Neural cell (in vitro differentiated cells): ENCODE data around the gene FOXJ1. TPM values are rescaled to one million over a fixed set of nuclear protein-coding genes. Genes with fewer than 3 reads are reported as not detected.

Experiments used
- H2AFZ ChIP-seq: fragments of 200-600, 300-800 bp; sonication (generic), shearing (Covaris generic); 2 replicates; pipeline ENCODE4 v1.6.0; 2014; ENCODE audit warnings: low read depth, mild to moderate bottlenecking, antibody characterized with exemption, low read length, moderate library complexity
- H3F3A ChIP-seq: fragments of 200-600 bp; shearing (Covaris generic); 2 replicates; pipeline ENCODE4 v1.6.1; 2016; ENCODE audit warnings: mild to moderate bottlenecking, moderate library complexity, mixed read lengths, antibody characterized with exemption, low read length; ENCODE audit not compliant: insufficient read depth, poor library complexity, severe bottlenecking
- H3K27ac ChIP-seq: fragments of 200-600, 300-800 bp; sonication (generic), shearing (Covaris generic); 2 replicates; pipeline ENCODE4 v1.5.1; 2014; ENCODE audit warnings: mild to moderate bottlenecking, low read length, moderate library complexity
- H3K27me3 ChIP-seq: fragments of 300-800, 200-600 bp; sonication (generic), shearing (Covaris generic); 2 replicates; pipeline ENCODE4 v1.6.0; 2014; ENCODE audit warnings: mild to moderate bottlenecking, low read depth, low read length, moderate library complexity; ENCODE audit not compliant: insufficient read depth
- H3K36me3 ChIP-seq: fragments of 300-800, 200-600 bp; sonication (generic), shearing (Covaris generic); 2 replicates; pipeline ENCODE4 v1.5.1; 2014; ENCODE audit warnings: mild to moderate bottlenecking, antibody characterized with exemption, low read length, moderate library complexity; ENCODE audit not compliant: insufficient read depth
- H3K4me2 ChIP-seq: fragments of 300-800, 200-600 bp; sonication (generic), shearing (Covaris generic); 2 replicates; pipeline ENCODE4 v1.6.0; 2014; ENCODE audit warnings: mild to moderate bottlenecking, low read length
- H3K4me3 ChIP-seq: fragments of 300-800, 200-600 bp; sonication (generic), shearing (Covaris generic); 2 replicates; pipeline ENCODE4 v1.5.1; 2014; ENCODE audit warnings: mild to moderate bottlenecking, low read length, moderate library complexity
- H3K79me2 ChIP-seq: fragments of 200-600 bp; shearing (Covaris generic); replicated peaks from 2 replicates; pipeline ENCODE4 v1.6.0; 2014; ENCODE audit warnings: mild to moderate bottlenecking, low read length, moderate library complexity; ENCODE audit not compliant: insufficient read depth
- H3K9ac ChIP-seq: fragments of 300-800, 200-600 bp; sonication (generic), shearing (Covaris generic); 2 replicates; pipeline ENCODE4 v1.6.1; 2016; ENCODE audit warnings: mild to moderate bottlenecking, low read length, mixed read lengths
- H3K9me2 ChIP-seq: fragments of 200-600 bp; shearing (Covaris generic); 2 replicates; pipeline ENCODE4 v1.6.1; 2016; ENCODE audit warnings: mild to moderate bottlenecking, low read length, mixed read lengths; ENCODE audit not compliant: insufficient read depth
- H3K9me3 ChIP-seq: fragments of 200-600, 300-800 bp; sonication (generic), shearing (Covaris generic); 2 replicates; pipeline ENCODE4 v1.6.1; 2016; ENCODE audit warnings: mild to moderate bottlenecking, mixed run types, low read length, moderate library complexity, mixed read lengths
- H4K20me1 ChIP-seq: fragments of 200-600 bp; shearing (Covaris generic); 2 replicates; pipeline ENCODE4 v1.6.1; 2016; ENCODE audit warnings: mild to moderate bottlenecking, mixed run types; ENCODE audit not compliant: insufficient read depth
- EZH2 ChIP-seq: fragments of 200-600, 300-800 bp; shearing (Covaris generic), sonication (generic); IDR thresholded peaks from 2 replicates; pipeline ENCODE4 v1.6.1; 2014; ENCODE audit warnings: antibody characterized with exemption, low read length, borderline replicate concordance, mild to moderate bottlenecking; ENCODE audit not compliant: insufficient read depth, poor library complexity, severe bottlenecking
- MXI1 ChIP-seq: fragments of 450-650 bp; conservative IDR thresholded peaks from 2 replicates; pipeline ENCODE4 v1.6.1; 2014; ENCODE audit warnings: antibody characterized with exemption, mild to moderate bottlenecking; ENCODE audit not compliant: poor library complexity, severe bottlenecking
- POLR2AphosphoS5 ChIP-seq: IDR thresholded peaks from 2 replicates; pipeline ENCODE4 v1.6.1; 2012
- SMC3 ChIP-seq: fragments of 450-650 bp; conservative IDR thresholded peaks from 2 replicates; pipeline ENCODE4 v1.6.1; 2014; ENCODE audit warnings: antibody characterized with exemption, mild to moderate bottlenecking, moderate library complexity; ENCODE audit not compliant: poor library complexity
- TAF1 ChIP-seq: IDR thresholded peaks from 2 replicates; pipeline ENCODE4 v1.6.1; 2012; ENCODE audit warnings: low read depth
- polyA plus RNA-seq: library from polyadenylated mRNA; depleted of rRNA; stranded (reverse); fragments of >200 nt; gene quantifications from 2 replicates; pipeline ENCODE4 v1.2.3, GENCODE V29; 2014
- TF ChIP-seq, protein P1 (sequence below): IDR thresholded peaks from 2 replicates; pipeline ENCODE4 v1.6.1; 2012; ENCODE audit warnings: borderline replicate concordance
- TF ChIP-seq, protein P2 (sequence below): fragments of 450-650 bp; IDR thresholded peaks from 2 replicates; pipeline ENCODE4 v1.5.1; 2014; ENCODE audit warnings: antibody characterized with exemption, mild to moderate bottlenecking, moderate library complexity; ENCODE audit not compliant: poor library complexity, severe bottlenecking

The FOXJ1 gene
- polyA plus RNA-seq, 1 donor from 2014 or later: 0.56 TPM

DNA sequence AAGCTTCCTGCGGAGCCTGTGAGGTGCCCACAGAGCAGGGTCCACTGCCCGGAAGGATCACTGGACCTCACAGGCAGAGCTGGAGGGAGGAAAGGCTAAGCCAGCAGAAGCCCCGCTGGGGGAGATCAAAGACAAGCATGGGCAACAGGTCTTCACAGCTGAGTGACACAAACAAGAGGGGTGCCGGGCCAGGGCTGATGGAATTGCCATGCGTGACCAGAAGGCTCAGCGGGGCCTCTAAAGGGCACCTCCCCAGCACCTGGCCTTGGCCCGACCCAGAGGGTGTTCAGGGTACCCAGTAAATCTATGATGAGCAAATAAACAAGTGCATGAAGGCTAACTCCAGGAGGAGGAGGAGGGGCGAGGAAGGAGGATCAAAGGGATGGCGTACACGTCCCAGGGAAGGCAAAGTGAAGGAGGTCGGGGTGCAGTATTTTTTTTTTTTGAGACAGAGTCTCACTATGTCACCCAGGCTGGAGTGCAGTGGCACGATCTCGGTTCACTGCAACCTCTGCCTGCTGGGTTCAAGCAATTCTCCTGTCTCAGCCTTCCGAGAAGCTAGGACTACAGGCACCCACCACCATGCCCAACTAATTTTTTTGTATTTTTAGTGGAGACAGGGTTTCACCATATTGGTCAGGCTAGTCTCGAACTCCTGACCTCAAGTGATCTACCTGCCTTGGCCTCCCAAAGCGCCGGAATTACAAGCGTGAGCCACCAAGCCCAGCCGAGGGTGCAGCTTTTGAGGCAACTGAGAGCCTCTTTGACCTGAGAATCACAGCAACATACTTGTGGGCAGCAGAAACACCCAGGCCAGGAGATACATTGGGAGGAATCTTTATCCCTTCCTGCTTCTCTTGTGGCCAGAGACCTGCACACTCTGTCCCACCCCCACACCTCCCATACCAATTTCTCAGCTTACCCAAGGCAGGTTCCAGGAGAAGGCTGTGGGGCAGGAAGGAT is 21.4 kb downstream of the FOXJ1 start:
- Histone ChIP-seq H3K27me3 (no peaks in the 10 kb centered on the region), H3K36me3 (no peaks in the 10 kb centered on the region), H3K4me2 (no peak overlapping the region), H3K9ac (no peak overlapping the region), H3K4me3 (no peak overlapping the region), H3K79me2 (no peaks in the 10 kb centered on the region), H2AFZ (no peak overlapping the region), H3F3A (no peaks in the 10 kb centered on the region), H3K9me3 (no peaks in the 10 kb centered on the region), H3K27ac (no peak overlapping the region), H4K20me1 (no peaks in the 10 kb centered on the region), H3K9me2 (no peaks in the 10 kb centered on the region)
- TF ChIP-seq TAF1 (no peak), EZH2 (no peak), MXI1 (no peak)
- TF ChIP-seq, protein P1, sequence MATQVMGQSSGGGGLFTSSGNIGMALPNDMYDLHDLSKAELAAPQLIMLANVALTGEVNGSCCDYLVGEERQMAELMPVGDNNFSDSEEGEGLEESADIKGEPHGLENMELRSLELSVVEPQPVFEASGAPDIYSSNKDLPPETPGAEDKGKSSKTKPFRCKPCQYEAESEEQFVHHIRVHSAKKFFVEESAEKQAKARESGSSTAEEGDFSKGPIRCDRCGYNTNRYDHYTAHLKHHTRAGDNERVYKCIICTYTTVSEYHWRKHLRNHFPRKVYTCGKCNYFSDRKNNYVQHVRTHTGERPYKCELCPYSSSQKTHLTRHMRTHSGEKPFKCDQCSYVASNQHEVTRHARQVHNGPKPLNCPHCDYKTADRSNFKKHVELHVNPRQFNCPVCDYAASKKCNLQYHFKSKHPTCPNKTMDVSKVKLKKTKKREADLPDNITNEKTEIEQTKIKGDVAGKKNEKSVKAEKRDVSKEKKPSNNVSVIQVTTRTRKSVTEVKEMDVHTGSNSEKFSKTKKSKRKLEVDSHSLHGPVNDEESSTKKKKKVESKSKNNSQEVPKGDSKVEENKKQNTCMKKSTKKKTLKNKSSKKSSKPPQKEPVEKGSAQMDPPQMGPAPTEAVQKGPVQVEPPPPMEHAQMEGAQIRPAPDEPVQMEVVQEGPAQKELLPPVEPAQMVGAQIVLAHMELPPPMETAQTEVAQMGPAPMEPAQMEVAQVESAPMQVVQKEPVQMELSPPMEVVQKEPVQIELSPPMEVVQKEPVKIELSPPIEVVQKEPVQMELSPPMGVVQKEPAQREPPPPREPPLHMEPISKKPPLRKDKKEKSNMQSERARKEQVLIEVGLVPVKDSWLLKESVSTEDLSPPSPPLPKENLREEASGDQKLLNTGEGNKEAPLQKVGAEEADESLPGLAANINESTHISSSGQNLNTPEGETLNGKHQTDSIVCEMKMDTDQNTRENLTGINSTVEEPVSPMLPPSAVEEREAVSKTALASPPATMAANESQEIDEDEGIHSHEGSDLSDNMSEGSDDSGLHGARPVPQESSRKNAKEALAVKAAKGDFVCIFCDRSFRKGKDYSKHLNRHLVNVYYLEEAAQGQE: no peak
- TF ChIP-seq, protein P2, sequence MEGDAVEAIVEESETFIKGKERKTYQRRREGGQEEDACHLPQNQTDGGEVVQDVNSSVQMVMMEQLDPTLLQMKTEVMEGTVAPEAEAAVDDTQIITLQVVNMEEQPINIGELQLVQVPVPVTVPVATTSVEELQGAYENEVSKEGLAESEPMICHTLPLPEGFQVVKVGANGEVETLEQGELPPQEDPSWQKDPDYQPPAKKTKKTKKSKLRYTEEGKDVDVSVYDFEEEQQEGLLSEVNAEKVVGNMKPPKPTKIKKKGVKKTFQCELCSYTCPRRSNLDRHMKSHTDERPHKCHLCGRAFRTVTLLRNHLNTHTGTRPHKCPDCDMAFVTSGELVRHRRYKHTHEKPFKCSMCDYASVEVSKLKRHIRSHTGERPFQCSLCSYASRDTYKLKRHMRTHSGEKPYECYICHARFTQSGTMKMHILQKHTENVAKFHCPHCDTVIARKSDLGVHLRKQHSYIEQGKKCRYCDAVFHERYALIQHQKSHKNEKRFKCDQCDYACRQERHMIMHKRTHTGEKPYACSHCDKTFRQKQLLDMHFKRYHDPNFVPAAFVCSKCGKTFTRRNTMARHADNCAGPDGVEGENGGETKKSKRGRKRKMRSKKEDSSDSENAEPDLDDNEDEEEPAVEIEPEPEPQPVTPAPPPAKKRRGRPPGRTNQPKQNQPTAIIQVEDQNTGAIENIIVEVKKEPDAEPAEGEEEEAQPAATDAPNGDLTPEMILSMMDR: no peak

- Histone ChIP-seq H3K4me2 (no peak overlapping the region), H3K9ac (no peak overlapping the region), H3K36me3 (no peaks in the 10 kb centered on the region), H3K79me2 (no peaks in the 10 kb centered on the region), H3F3A (no peaks in the 10 kb centered on the region), H3K27ac (no peak overlapping the region), H3K27me3 (no peaks in the 10 kb centered on the region), H2AFZ (no peak overlapping the region), H3K9me3 (no peaks in the 10 kb centered on the region), H3K4me3 (no peak overlapping the region), H3K9me2 (no peaks in the 10 kb centered on the region), H4K20me1 (no peaks in the 10 kb centered on the region)
- no peak for TF ChIP-seq SMC3
- no peak for TF ChIP-seq TAF1
- no peak for TF ChIP-seq POLR2AphosphoS5
These were observed 25.8 kb downstream of the FOXJ1 start for GRCh38 chr17:76115138-76115754.
